ENCODE results near the gene WDFY1.

Gene WDFY1

GRCh38 chr2:223900531-223900930 is 44.6 kb downstream of the WDFY1 start:
- ATAC-seq (ENCODE audit: low read depth): no peak

GRCh38 chr2:223900066-223900465 is 45.1 kb downstream of the WDFY1 start:
- peaks cover 5% of the 10 kb centered on the region for H3K4me1 ChIP-seq (ENCODE audit: insufficient read depth, poor library complexity, severe bottlenecking)
- no peak overlapping the region for H3K4me3 ChIP-seq (ENCODE audit: severe bottlenecking)
- H3K36me3 ChIP-seq (ENCODE audit: low read depth): peaks cover 70% of the 10 kb centered on the region
- no peak for TF ChIP-seq CTCF (IDR thresholded peaks at IDR 0.05; ENCODE audit: poor library complexity, severe bottlenecking)
- H3K27ac ChIP-seq (ENCODE audit: poor library complexity, severe bottlenecking): no peak overlapping the region
- ATAC-seq (ENCODE audit: low read depth) (no peak), DNase-seq (ENCODE audit: low spot score) (no peak)
- H3K27me3 ChIP-seq (ENCODE audit: insufficient read depth, poor library complexity, severe bottlenecking): no peaks in the 10 kb centered on the region
- no peaks in the 10 kb centered on the region for H3K9me3 ChIP-seq (ENCODE audit: severe bottlenecking)

More at GRCh38 chr2:223900531-223900930, 44.6 kb downstream of the WDFY1 start:
- Histone ChIP-seq H3K4me3 (ENCODE audit: severe bottlenecking) (no peak overlapping the region), H3K4me1 (ENCODE audit: insufficient read depth, poor library complexity, severe bottlenecking) (peaks cover 5% of the 10 kb centered on the region), H3K27ac (ENCODE audit: poor library complexity, severe bottlenecking) (no peak overlapping the region), H3K36me3 (ENCODE audit: low read depth) (peaks cover 70% of the 10 kb centered on the region), H3K9me3 (ENCODE audit: severe bottlenecking) (no peaks in the 10 kb centered on the region), H3K27me3 (ENCODE audit: insufficient read depth, poor library complexity, severe bottlenecking) (no peaks in the 10 kb centered on the region)
- TF ChIP-seq CTCF (IDR thresholded peaks at IDR 0.05; ENCODE audit: poor library complexity, severe bottlenecking): no peak
- DNase-seq (ENCODE audit: low spot score): no peak

GRCh38 chr2:223897669-223898330 is 47.3 kb downstream of the WDFY1 start:
- DNase-seq (ENCODE audit: low spot score) (no peak), ATAC-seq (ENCODE audit: low read depth) (no peak)
- Histone ChIP-seq H3K4me1 (ENCODE audit: insufficient read depth, poor library complexity, severe bottlenecking) (peaks cover 5% of the 10 kb centered on the region), H3K9me3 (ENCODE audit: severe bottlenecking) (no peaks in the 10 kb centered on the region), H3K36me3 (ENCODE audit: low read depth) (peaks cover 64% of the 10 kb centered on the region), H3K4me3 (ENCODE audit: severe bottlenecking) (no peak overlapping the region), H3K27me3 (ENCODE audit: insufficient read depth, poor library complexity, severe bottlenecking) (no peaks in the 10 kb centered on the region), H3K27ac (ENCODE audit: poor library complexity, severe bottlenecking) (no peak overlapping the region)
- no peak for TF ChIP-seq CTCF (IDR thresholded peaks at IDR 0.05; ENCODE audit: poor library complexity, severe bottlenecking)

GRCh38 chr2:223896833-223897311 is 48.3 kb downstream of the WDFY1 start:
- ATAC-seq (ENCODE audit: low read depth) (no peak), DNase-seq (ENCODE audit: low spot score) (no peak)
- no peak overlapping the region for H3K27ac ChIP-seq (ENCODE audit: poor library complexity, severe bottlenecking)
- peaks cover 5% of the 10 kb centered on the region for H3K4me1 ChIP-seq (ENCODE audit: insufficient read depth, poor library complexity, severe bottlenecking)
- no peak overlapping the region for H3K4me3 ChIP-seq (ENCODE audit: severe bottlenecking)
- H3K27me3 ChIP-seq (ENCODE audit: insufficient read depth, poor library complexity, severe bottlenecking): no peaks in the 10 kb centered on the region
- H3K9me3 ChIP-seq (ENCODE audit: severe bottlenecking): no peaks in the 10 kb centered on the region
- H3K36me3 ChIP-seq (ENCODE audit: low read depth): peaks cover 63% of the 10 kb centered on the region
- TF ChIP-seq CTCF (IDR thresholded peaks at IDR 0.05; ENCODE audit: poor library complexity, severe bottlenecking): no peak

GRCh38 chr2:223894968-223895367 is 50.2 kb downstream of the WDFY1 start:
- peak overlapping the region; percentile 31 for H3K27ac ChIP-seq (ENCODE audit: poor library complexity, severe bottlenecking)
- TF ChIP-seq CTCF (IDR thresholded peaks at IDR 0.05; ENCODE audit: poor library complexity, severe bottlenecking): no peak
- no peak for ATAC-seq (ENCODE audit: low read depth)
- H3K4me3 ChIP-seq (ENCODE audit: severe bottlenecking): no peak overlapping the region
- DNase-seq (ENCODE audit: low spot score): no peak
- no peaks in the 10 kb centered on the region for H3K9me3 ChIP-seq (ENCODE audit: severe bottlenecking)
- peaks cover 5% of the 10 kb centered on the region for H3K4me1 ChIP-seq (ENCODE audit: insufficient read depth, poor library complexity, severe bottlenecking)
- peaks cover 54% of the 10 kb centered on the region for H3K36me3 ChIP-seq (ENCODE audit: low read depth)
- no peaks in the 10 kb centered on the region for H3K27me3 ChIP-seq (ENCODE audit: insufficient read depth, poor library complexity, severe bottlenecking)

Measured in RWPE2 (cell line).